Measurements from ENCODE around the gene SPANXN2.
"Not testable (repeated sequence)": the region's sequence is repeated elsewhere in the genome, so short reads cannot be mapped to it uniquely, and the experiment has no call there.

The SPANXN2 gene

GRCh38 chrX:143720652-143721051, at the start of gene SPANXN2:
SPANXN2 (minus strand) TSS chrX:143720752; CDS start chrX:143720668, 84 bp downstream.
- H3K4me3 ChIP-seq (ENCODE audit: control insufficient read depth, low read depth, low read length); DNase-seq (ENCODE audit: low read depth): not testable (repeated sequence)

- no peak overlapping the region for H3K4me3 ChIP-seq (ENCODE audit: control insufficient read depth, low read depth, low read length)
- DNase-seq (ENCODE audit: low read depth) = no peak
- no peak for TF ChIP-seq CTCF (IDR thresholded peaks at IDR 0.05; ENCODE audit: control insufficient read depth, insufficient read depth, low read depth, low read length, missing control alignments)
Observed at GRCh38 chrX:143768976-143769375, 48.4 kb upstream of the SPANXN2 start.

- not testable (repeated sequence) for DNase-seq (ENCODE audit: low read depth); H3K4me3 ChIP-seq (ENCODE audit: control insufficient read depth, low read depth, low read length)
Observed at GRCh38 chrX:143767789-143768188, 47.2 kb upstream of the SPANXN2 start.

GRCh38 chrX:143757887-143758286, 37.3 kb upstream of the SPANXN2 start:
- no peak for TF ChIP-seq CTCF (IDR thresholded peaks at IDR 0.05; ENCODE audit: control insufficient read depth, insufficient read depth, low read depth, low read length, missing control alignments)
- no peak overlapping the region for H3K4me3 ChIP-seq (ENCODE audit: control insufficient read depth, low read depth, low read length)
- no peak for DNase-seq (ENCODE audit: low read depth)

- no peak overlapping the region for H3K4me3 ChIP-seq (ENCODE audit: control insufficient read depth, low read depth, low read length)
- DNase-seq (ENCODE audit: low read depth) = no peak
- TF ChIP-seq CTCF (IDR thresholded peaks at IDR 0.05; ENCODE audit: control insufficient read depth, insufficient read depth, low read depth, low read length, missing control alignments) = no peak
Observed at GRCh38 chrX:143757375-143757774, 36.8 kb upstream of the SPANXN2 start.

- no peak for DNase-seq (ENCODE audit: low read depth)
- no peak for TF ChIP-seq CTCF (IDR thresholded peaks at IDR 0.05; ENCODE audit: control insufficient read depth, insufficient read depth, low read depth, low read length, missing control alignments)
- H3K4me3 ChIP-seq (ENCODE audit: control insufficient read depth, low read depth, low read length) = no peak overlapping the region
Observed at GRCh38 chrX:143754183-143754582, 33.6 kb upstream of the SPANXN2 start.

GRCh38 chrX:143733866-143734265, 13.3 kb upstream of the SPANXN2 start:
- no peak for TF ChIP-seq CTCF (IDR thresholded peaks at IDR 0.05; ENCODE audit: control insufficient read depth, insufficient read depth, low read depth, low read length, missing control alignments)
- DNase-seq (ENCODE audit: low read depth) = no peak
- no peak overlapping the region for H3K4me3 ChIP-seq (ENCODE audit: control insufficient read depth, low read depth, low read length)

GRCh38 chrX:143726296-143726695, 5.7 kb upstream of the SPANXN2 start:
- no peak for TF ChIP-seq CTCF (IDR thresholded peaks at IDR 0.05; ENCODE audit: control insufficient read depth, insufficient read depth, low read depth, low read length, missing control alignments)
- DNase-seq (ENCODE audit: low read depth) = no peak
- no peak overlapping the region for H3K4me3 ChIP-seq (ENCODE audit: control insufficient read depth, low read depth, low read length)
